Spleen (tissue), 7 donors: Measurements from ENCODE around the gene RNASE13.

ENCODE experiments used
- CTCF ChIP-seq, 11 experiments: fragments of 200-600 bp in 7 of 11; fragments of 450-650 bp in 4 of 11; sonication (generic) in 4 of 11; IDR thresholded peaks in 8 of 11; conservative IDR thresholded peaks in 3 of 11; 1 replicate in 7 of 11; 2 replicates in 4 of 11; pipeline versions ENCODE4 v1.4.0 to v1.8.0; 2016 to 2021; ENCODE audit warnings: antibody characterized with exemption in 11 of 11, inconsistent platforms in 4 of 11, mild to moderate bottlenecking in 1 of 11
- POLR2A ChIP-seq, 3 donors: fragments of 450-650 bp; IDR thresholded peaks; one replicate each; pipeline ENCODE4 v1.5.1; 2017; ENCODE audit warnings: antibody characterized with exemption in 3 of 3, mild to moderate bottlenecking in 1 of 3
- POLR2AphosphoS5 ChIP-seq, 3 donors: sonication (generic); formaldehyde crosslinking; IDR thresholded peaks; one replicate each; pipeline ENCODE4 v1.5.1; 2017; ENCODE audit warnings: antibody characterized with exemption in 3 of 3
- donor health status: DM: no; HTN: no; CAD: no; lungs with moderate emphysema.
- donor health status: DM: no; HTN: no; CAD: no.
- donor health status: DM: no; HTN: no; CAD: no.

- peak in 4 of 11 experiments; percentile 16 to 51 (median 30) for TF ChIP-seq CTCF (IDR thresholded peaks at IDR 0.05 in 8 of 11, conservative IDR thresholded peaks at IDR 0.05 in 3 of 11)
- TF ChIP-seq POLR2A (IDR thresholded peaks at IDR 0.05), result no peak
- TF ChIP-seq POLR2AphosphoS5 (IDR thresholded peaks at IDR 0.05), result peak; percentile 43 to 79 (median 78)
Observed at GRCh38 chr14:21071225-21072030, 36.8 kb upstream of the RNASE13 start.
